ENCODE measurements around the gene LLPH.

LLPH gene

GRCh38 chr12:66083766-66084165, 46.8 kb downstream of the LLPH start:
- TF ChIP-seq CTCF (conservative IDR thresholded peaks at IDR 0.05; ENCODE audit: control insufficient read depth, insufficient read depth, low read depth, low read length), result no peak
- DNase-seq (ENCODE audit: low read depth), result no peak
- no peak overlapping the region for H3K4me3 ChIP-seq (ENCODE audit: control insufficient read depth, low read depth, low read length)

GRCh38 chr12:66082744-66083143, 47.8 kb downstream of the LLPH start:
- TF ChIP-seq CTCF (conservative IDR thresholded peaks at IDR 0.05; ENCODE audit: control insufficient read depth, insufficient read depth, low read depth, low read length), result no peak

GRCh38 chr12:66080791-66081190, 49.8 kb downstream of the LLPH start:
- TF ChIP-seq CTCF (conservative IDR thresholded peaks at IDR 0.05; ENCODE audit: control insufficient read depth, insufficient read depth, low read depth, low read length), result no peak
- no peak for DNase-seq (ENCODE audit: low read depth)
- no peak overlapping the region for H3K4me3 ChIP-seq (ENCODE audit: control insufficient read depth, low read depth, low read length)

More at GRCh38 chr12:66082744-66083143, 47.8 kb downstream of the LLPH start:
- no peak overlapping the region for H3K4me3 ChIP-seq (ENCODE audit: control insufficient read depth, low read depth, low read length)
- DNase-seq (ENCODE audit: low read depth), result no peak

GRCh38 chr12:66077542-66077941, 53.0 kb downstream of the LLPH start:
- H3K4me3 ChIP-seq (ENCODE audit: control insufficient read depth, low read depth, low read length), result no peak overlapping the region
- DNase-seq (ENCODE audit: low read depth), result no peak
- TF ChIP-seq CTCF (conservative IDR thresholded peaks at IDR 0.05; ENCODE audit: control insufficient read depth, insufficient read depth, low read depth, low read length), result no peak

- no peak for TF ChIP-seq CTCF (conservative IDR thresholded peaks at IDR 0.05; ENCODE audit: control insufficient read depth, insufficient read depth, low read depth, low read length)
- peak; percentile 37 for DNase-seq (ENCODE audit: low read depth)
- H3K4me3 ChIP-seq (ENCODE audit: control insufficient read depth, low read depth, low read length), result no peak overlapping the region
Observed at GRCh38 chr12:66074561-66074960, 56.0 kb downstream of the LLPH start.

GRCh38 chr12:66072566-66072965, 58.0 kb downstream of the LLPH start:
- TF ChIP-seq CTCF (conservative IDR thresholded peaks at IDR 0.05; ENCODE audit: control insufficient read depth, insufficient read depth, low read depth, low read length), result no peak
- no peak overlapping the region for H3K4me3 ChIP-seq (ENCODE audit: control insufficient read depth, low read depth, low read length)
- no peak for DNase-seq (ENCODE audit: low read depth)

- no peak for DNase-seq (ENCODE audit: low read depth)
- no peak overlapping the region for H3K4me3 ChIP-seq (ENCODE audit: control insufficient read depth, low read depth, low read length)
- no peak for TF ChIP-seq CTCF (conservative IDR thresholded peaks at IDR 0.05; ENCODE audit: control insufficient read depth, insufficient read depth, low read depth, low read length)
Observed at GRCh38 chr12:66072135-66072534, 58.4 kb downstream of the LLPH start.

All from fibroblast of mammary gland (primary cell).